HG03378 (cell line): Measurements from ENCODE around the gene FAM83G.

Experiments
- ATAC-seq: cut with Tn5 transposase; IDR thresholded peaks from one replicate; pipeline ENCODE4 v1.9.1; 2021; ENCODE audit warnings: mild to moderate bottlenecking, moderate library complexity; ENCODE audit not compliant: unreplicated experiment

The FAM83G gene

DNA sequence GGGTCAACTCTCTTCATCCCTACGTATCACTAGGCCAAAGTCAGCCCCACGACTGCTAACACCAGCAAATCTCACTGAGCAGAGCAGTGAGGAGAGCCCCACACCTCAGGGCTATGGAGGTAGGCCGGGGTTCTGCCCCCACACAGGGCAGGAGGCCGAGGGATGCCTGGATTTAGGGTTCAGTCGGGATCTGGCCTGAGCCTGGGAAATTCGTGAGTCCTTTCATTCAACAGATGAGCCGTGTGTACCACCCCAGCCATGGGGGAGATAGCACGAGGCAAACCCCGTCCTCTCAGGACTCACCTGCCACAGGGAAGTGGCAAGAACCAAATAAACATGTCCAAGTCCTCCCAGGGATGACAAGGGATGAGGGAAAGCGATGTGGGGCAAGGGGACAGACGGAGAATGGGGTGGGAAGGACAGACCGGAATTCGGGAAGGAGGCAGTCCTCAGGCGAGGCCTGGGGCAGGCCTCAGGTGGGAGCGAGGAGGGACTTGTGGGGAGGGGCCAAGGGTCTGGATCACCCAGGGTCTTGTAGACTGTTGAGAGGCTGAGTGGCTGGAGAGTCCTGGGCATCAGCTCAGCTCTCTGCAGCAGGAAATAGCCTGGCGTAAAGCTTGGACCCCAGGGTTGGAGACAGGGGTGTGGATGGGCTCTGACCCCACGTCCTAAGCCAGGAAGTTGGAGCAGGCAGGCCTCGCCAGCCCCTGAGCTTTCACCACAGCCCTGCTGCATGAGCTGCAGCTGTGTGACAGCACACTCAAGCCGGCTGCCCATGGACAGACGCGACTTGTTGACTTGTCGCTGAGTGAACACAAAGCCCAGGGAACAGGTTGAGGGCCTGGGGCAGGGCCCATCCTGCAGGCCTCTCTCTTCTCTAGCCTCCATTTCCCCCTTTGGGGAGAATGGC lies 7.9 kb upstream of the FAM83G start:
- ATAC-seq = no peak

- no peak for ATAC-seq
These were observed 7.0 kb upstream of the FAM83G start for GRCh38 chr17:19011581-19011980.

DNA sequence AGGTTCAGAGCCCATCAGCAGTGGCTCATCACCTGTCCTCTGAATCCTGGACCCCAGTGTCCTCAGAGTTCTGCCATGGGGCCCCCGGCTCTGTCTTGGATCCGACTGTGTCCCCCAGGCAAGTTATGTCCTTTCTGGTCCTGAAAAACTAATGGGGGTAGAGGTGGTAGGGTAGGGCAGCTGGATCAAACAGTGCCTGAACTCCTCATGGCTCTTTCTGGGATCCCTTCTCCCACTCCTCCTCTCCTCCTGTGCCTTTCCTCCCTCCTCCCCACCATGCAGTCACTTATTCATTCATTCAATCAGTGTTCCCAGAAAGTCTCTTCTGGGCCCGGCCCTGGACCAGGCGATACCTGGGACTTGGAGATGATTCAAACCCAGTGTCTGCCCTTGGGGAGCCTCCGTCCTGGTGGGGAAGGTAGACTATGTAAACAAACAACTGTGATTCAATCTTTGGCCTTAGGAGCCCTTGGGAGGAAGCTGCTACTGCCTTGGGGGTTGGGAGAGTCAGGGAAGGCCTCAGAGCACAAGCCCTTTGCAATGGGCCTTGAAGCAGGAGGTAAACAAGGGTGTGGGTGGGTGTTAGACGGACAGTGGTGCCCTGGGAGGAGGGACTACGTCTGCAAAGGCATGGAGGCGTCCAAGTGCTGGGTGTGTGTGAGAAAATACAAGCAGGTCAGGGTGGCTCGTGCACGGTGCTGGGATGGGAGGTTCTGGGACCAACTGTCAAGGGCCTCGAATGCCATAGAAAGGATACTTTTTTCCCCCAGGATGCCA lies 6.4 kb upstream of the FAM83G start:
- no peak for ATAC-seq

DNA sequence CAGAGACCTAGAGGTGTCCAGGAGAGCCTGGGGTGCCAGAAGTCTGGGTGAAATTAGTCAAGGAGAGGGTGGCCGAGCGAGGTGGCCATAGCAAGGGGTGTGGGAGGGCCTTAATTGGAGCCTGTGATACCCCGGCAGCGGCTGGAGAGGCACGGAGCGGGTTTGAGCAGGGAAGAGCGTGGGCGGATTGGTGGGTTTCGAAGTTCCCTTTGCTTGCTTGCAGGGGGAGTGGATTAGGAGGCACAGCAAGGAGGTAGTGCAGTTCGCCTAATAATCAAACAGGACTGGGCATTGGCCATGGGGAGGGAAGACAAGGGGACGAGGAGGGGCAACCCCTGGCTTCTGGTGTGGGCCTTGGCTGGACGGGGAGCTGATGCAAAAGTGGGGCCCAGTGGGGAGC lies 5.4 kb upstream of the FAM83G start:
- no peak for ATAC-seq

- ATAC-seq = no peak
These were observed 2.1 kb upstream of the FAM83G start for GRCh38 chr17:19006698-19007097.

DNA sequence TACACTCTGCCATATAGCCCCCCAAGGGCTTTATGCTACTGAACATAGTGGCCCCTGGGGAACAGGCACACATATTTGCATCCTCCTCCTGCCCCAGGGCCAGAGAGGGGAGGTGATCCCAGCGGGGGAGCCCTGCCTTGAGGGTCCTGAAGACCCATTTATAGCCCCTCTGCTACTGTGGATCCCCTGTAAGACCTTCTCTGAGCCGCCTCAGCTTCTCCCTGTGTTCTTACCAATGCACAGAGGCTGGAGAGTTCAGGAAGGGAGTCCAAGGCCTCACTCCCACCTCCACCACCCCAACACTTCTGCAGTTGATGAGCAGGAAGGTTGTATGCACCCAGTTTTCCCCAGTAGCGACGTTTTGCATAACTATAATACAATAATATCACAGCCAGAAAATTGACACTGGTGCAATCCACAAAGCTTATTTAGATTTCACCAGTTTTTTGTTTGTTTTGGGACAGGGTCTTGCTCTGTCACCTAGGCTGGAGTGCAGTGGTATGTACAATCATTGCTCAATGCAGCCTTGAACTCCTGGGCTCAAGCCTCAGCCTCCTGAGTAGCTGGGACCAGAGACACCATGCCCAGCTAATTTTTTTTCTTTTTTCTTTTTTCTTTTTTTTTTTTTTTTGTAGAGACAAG lies 1.3 kb upstream of the FAM83G start:
- ATAC-seq = no peak

DNA sequence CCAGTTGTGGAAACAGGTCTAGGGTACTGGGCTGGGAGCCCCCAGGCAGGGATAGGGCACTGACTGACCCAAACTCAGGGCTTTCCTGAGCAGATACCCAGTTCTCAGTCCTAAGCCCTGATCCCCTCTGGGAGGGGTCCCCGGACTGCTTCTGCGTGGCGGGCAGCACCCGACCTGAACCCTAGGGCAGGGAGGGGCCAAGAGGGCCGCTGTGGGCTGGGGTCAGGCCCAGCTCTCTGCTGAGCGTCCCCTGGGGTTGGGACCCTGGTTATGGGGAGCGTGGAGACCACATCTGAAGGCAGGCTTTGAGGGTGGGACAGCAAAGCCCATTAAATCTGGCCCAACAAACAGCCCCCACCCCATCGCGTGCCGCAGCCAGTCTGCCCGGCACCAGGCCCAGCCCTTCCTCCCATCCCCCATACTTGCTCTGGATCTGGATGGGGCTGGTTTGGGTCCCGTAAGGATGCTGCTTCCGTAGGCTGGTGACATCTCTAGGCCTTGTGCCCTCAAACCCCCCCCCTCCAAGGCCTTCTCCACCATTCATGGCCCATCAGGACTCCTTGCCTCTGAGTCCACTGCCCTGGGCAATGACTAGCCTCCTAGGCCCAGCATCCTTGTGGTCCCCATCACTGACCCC lies 691 bp upstream of the FAM83G start:
- no peak for ATAC-seq

- no peak for ATAC-seq
These were observed 782 bp downstream of the FAM83G start for GRCh38 chr17:19003543-19004420.

DNA sequence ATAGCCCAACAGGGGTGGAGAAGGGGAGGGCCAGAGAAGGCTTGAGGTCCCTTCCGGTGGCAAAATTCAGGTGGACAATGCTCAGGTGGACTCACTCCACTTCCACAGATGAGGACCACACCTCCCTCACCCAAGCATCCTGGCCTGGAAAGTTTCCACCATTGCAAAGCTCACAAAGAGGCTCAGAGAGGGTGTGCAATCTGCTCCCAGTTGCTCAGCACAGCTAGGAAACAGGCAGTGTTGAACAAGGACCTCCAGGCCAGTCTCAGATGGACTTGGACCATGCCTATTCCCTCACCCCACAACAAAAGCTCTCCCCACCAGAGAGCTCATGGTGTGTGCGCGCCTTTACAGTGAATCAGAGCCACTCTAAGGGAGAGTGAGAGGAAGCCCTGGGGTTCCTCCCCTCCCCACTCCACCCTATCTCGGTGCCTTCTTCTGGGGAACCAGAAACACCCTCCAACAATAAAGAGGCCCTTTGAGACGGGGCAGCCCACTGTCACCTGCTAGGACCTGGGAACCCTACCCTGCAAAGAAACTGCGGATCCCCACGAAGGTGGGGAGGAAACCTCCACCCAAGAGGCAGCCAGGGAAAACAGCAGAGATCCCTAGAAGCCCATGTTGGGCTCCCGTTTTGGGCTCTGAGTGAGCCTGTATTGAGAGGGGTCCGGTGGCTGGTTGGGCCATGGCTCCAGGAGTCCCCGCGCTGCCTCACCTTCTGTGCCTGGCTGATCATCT lies 1.6 kb downstream of the FAM83G start:
- ATAC-seq = no peak

- ATAC-seq = no peak
These were observed 2.5 kb downstream of the FAM83G start for GRCh38 chr17:19001907-19002590.

- ATAC-seq = no peak
These were observed 3.8 kb downstream of the FAM83G start for GRCh38 chr17:19000531-19001325.

- ATAC-seq = no peak
These were observed 4.7 kb downstream of the FAM83G start for GRCh38 chr17:18999911-19000310.

GRCh38 chr17:18999394-18999793 lies 5.2 kb downstream of the FAM83G start:
- ATAC-seq = no peak

GRCh38 chr17:18997650-18998196 lies 6.8 kb downstream of the FAM83G start:
- no peak for ATAC-seq

- no peak for ATAC-seq
These were observed 8.1 kb downstream of the FAM83G start for GRCh38 chr17:18996458-18996857.

DNA sequence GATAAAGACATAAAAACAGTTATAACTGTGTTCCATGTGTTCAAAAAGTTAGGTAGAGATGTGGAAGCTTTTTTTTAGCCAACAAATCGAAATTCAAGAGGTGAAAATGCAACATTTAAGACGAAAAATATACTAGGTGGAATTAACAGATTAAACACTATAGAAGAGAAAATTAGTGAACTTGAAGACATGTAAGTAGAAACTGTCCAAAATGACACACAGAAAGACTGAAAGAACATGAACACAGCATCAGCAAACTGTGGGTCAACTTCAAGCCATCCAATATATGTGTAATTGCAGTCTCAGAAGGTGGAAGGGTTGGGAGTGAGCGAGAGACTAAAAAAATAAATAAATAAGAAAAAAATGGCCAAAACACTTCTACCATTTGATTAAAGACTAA lies 9.3 kb downstream of the FAM83G start:
- no peak for ATAC-seq

DNA sequence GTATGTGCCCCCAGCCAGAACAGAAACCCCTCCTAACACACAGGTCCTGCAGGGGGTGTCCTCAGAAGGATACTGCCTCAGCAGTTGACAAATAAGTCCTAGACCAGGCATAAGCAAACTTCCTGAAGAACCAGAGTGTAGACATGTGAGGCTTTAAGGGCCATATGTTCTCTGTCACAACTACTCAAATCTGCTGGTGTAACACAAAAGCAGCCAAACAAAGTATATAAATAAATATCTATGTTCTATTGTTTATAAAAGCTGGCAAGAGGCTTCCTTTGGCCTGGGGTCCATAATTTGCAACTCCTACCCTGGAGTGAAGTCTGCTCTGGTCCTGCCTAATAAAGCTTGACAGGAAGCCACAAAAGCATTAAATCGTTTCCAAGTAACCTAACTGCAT lies 9.9 kb downstream of the FAM83G start:
- no peak for ATAC-seq
